Ishikawa (cell line): Measurements from ENCODE around the gene PA2G4.

Experiments used
- EGR1 ChIP-seq: IDR thresholded peaks from 2 replicates; pipeline ENCODE4 v1.6.1; 2012
- FOXM1 ChIP-seq: IDR thresholded peaks from 2 replicates; pipeline ENCODE4 v1.6.1; 2012; ENCODE audit warnings: low read depth, borderline replicate concordance
- TAF1 ChIP-seq: IDR thresholded peaks from 2 replicates; pipeline ENCODE4 v1.6.1; 2012; ENCODE audit warnings: low read depth, mild to moderate bottlenecking
- TCF12 ChIP-seq: IDR thresholded peaks from 2 replicates; pipeline ENCODE4 v1.6.1; 2012; ENCODE audit warnings: low read depth
- YY1 ChIP-seq: IDR thresholded peaks from 2 replicates; pipeline ENCODE4 v1.6.1; 2012; ENCODE audit warnings: low read depth
- TF ChIP-seq, protein P1 (sequence below): IDR thresholded peaks from 2 replicates; pipeline ENCODE4 v1.6.1; 2012

DNA sequence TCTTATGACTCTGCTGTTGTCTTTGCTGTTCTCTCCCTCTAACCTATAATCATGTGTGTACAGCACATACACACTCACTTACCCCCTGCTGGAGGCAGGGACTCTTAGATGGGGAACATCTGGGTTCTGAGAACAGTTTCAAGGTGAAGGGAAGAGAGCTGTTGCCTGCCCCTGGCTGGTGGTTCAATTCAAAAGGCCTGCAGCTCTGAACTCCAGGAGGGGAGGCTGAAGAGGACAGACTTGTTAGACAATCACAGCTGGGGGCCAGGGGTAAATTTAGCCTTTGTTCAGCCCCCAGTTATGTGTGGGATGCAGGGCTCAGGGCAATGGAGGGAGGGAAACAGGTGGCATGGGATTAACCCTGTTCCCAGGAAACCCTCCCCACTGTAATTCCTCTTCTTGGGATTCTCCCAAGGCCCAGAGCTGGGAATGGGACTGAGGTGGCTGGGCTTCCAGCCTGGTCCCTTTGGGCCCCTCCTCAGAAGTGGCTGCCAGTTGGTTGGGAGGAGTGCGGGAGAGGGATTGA lies 50.0 kb downstream of the PA2G4 start:
- TF ChIP-seq, protein P1, sequence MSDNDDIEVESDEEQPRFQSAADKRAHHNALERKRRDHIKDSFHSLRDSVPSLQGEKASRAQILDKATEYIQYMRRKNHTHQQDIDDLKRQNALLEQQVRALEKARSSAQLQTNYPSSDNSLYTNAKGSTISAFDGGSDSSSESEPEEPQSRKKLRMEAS: no peak
- no peak for TF ChIP-seq TCF12
- no peak for TF ChIP-seq FOXM1
- TF ChIP-seq EGR1: no peak
- no peak for TF ChIP-seq YY1
- no peak for TF ChIP-seq TAF1
